PC-3 (cell line): ENCODE data around the gene VSTM2B. TPM values are rescaled to one million over a fixed set of nuclear protein-coding genes. Genes with fewer than 3 reads are reported as not detected.

Experiments used
- ATAC-seq: fragments of 200-7000 bp; cut with Tn5 transposase; 2 replicates; pipeline ENCODE4 v1.9.1; 2020; ENCODE audit warnings: mild to moderate bottlenecking, moderate library complexity
- BruUV-seq: library from RNA; stranded (reverse); fragments of 400-500 nt; replicated peaks from 2 replicates; lab custom pipeline; 2021; lab: Mats Ljungman, UMichigan
- CTCF ChIA-PET: fragments of 300-600 bp; sonication (Branson Sonifier 250); formaldehyde crosslinking; loops from one replicate; lab custom pipeline; 2022; ENCODE audit warnings: antibody characterized with exemption; lab: Charles Lee
- POLR2A ChIA-PET: fragments of 300-600 bp; sonication (Branson Sonifier 250); formaldehyde crosslinking; loops from one replicate; lab custom pipeline; 2022; ENCODE audit warnings: antibody characterized with exemption; ENCODE audit not compliant: unreplicated experiment; lab: Charles Lee
- DNase-seq: peaks from one replicate; pipeline ENCODE4 v3.0.0-alpha.2; 2015
- H2AFZ ChIP-seq: fragments of 300-600 bp; sonication (generic); 2 replicates; pipeline ENCODE4 v1.6.0; 2016; ENCODE audit warnings: antibody characterized with exemption, low read length
- H3F3A ChIP-seq: fragments of 300-600 bp; sonication (generic); one replicate; pipeline ENCODE4 v1.6.0; 2017; ENCODE audit warnings: antibody characterized with exemption, low read length, control low read depth, mild to moderate bottlenecking; ENCODE audit not compliant: unreplicated experiment
- H3K27ac ChIP-seq: fragments of 300-600 bp; sonication (generic); 2 replicates; pipeline ENCODE4 v1.5.1; 2016; ENCODE audit warnings: mild to moderate bottlenecking, low read length
- H3K27me3 ChIP-seq: fragments of 300-600 bp; sonication (generic); 2 replicates; pipeline ENCODE4 v1.6.1; 2016; ENCODE audit warnings: low read length, mixed read lengths
- H3K36me3 ChIP-seq: fragments of 300-600 bp; sonication (generic); 2 replicates; pipeline ENCODE4 v1.6.1; 2016; ENCODE audit warnings: low read depth, mixed run types, low read length, mixed read lengths
- H3K4me1 ChIP-seq: fragments of 300-600 bp; sonication (generic); 2 replicates; pipeline ENCODE4 v1.5.1; 2016; ENCODE audit warnings: low read length; ENCODE audit not compliant: insufficient read depth
- H3K4me2 ChIP-seq: fragments of 300-600 bp; sonication (generic); 2 replicates; pipeline ENCODE4 v1.6.0; 2016; ENCODE audit warnings: low read length
- H3K4me3 ChIP-seq: fragments of 300-600 bp; sonication (generic); 2 replicates; pipeline ENCODE4 v1.5.1; 2016; ENCODE audit warnings: mild to moderate bottlenecking, low read length, mixed read lengths
- H3K79me2 ChIP-seq: fragments of 300-600 bp; sonication (generic); 2 replicates; pipeline ENCODE4 v1.6.1; 2017; ENCODE audit warnings: low read length, mixed read lengths
- H3K9ac ChIP-seq: fragments of 300-600 bp; sonication (generic); 2 replicates; pipeline ENCODE4 v1.6.0; 2016; ENCODE audit warnings: mild to moderate bottlenecking, low read length
- H3K9me2 ChIP-seq: fragments of 300-600 bp; sonication (generic); replicated peaks from 2 replicates; pipeline ENCODE4 v1.6.1; 2016; ENCODE audit warnings: mixed run types, low read length, mixed read lengths
- H3K9me3 ChIP-seq: fragments of 300-600 bp; sonication (generic); 2 replicates; pipeline ENCODE4 v1.6.1; 2016; ENCODE audit warnings: low read length, mixed read lengths
- H4K20me1 ChIP-seq: fragments of 300-600 bp; sonication (generic); 2 replicates; pipeline ENCODE4 v1.6.1; 2016; ENCODE audit warnings: low read length, mixed read lengths
- CTCF ChIP-seq: fragments of 300-600 bp; sonication (generic); conservative IDR thresholded peaks from 2 replicates; pipeline ENCODE4 v1.5.1; 2017; ENCODE audit warnings: antibody characterized with exemption, low read depth, mild to moderate bottlenecking, low read length
- EZH2 ChIP-seq: fragments of 300-600 bp; sonication (generic); IDR thresholded peaks from one replicate; pipeline ENCODE4 v1.6.1; 2017; ENCODE audit warnings: antibody characterized with exemption, mild to moderate bottlenecking, low read length; ENCODE audit not compliant: unreplicated experiment
- EZH2phosphoT487 ChIP-seq: fragments of 300-600 bp; sonication (generic); IDR thresholded peaks from 2 replicates; pipeline ENCODE4 v1.6.1; 2018; ENCODE audit warnings: mild to moderate bottlenecking, antibody characterized with exemption, low read length, borderline replicate concordance
- intact Hi-C: fragments of 100-400 bp; cut with micrococcal nuclease; formaldehyde crosslinking; loops from 2 replicates; pipeline ENCODE4 v1.9.0; 2023
- total RNA-seq: library from RNA; depleted of rRNA; stranded (reverse); fragments of >200 nt; gene quantifications from 2 replicates; pipeline ENCODE4 v1.2.3, GENCODE V29; 2014

VSTM2B gene
- total RNA-seq, 1 experiment from 2014 or later, result not detected

GRCh38 chr19:29503785-29504184 lies 22.0 kb upstream of the VSTM2B start:
- H3K79me2 ChIP-seq, result no peaks in the 10 kb centered on the region
- no peak overlapping the region for H3K4me2 ChIP-seq
- DNase-seq (no peak), ATAC-seq (no peak)
- intact Hi-C loops, result no loop called here
- ChIA-PET CTCF (no interaction called here), POLR2A (interaction anchor here (0.6 kb wide), 1 partner anchor 98 kb away, joined by 3 read pairs; no protein-coding TSS in a partner anchor)
- H3F3A ChIP-seq, result no peaks in the 10 kb centered on the region
- H3K9me3 ChIP-seq, result no peaks in the 10 kb centered on the region
- no peaks in the 10 kb centered on the region for H3K4me1 ChIP-seq
- no peaks in the 10 kb centered on the region for H3K36me3 ChIP-seq
- no peaks in the 10 kb centered on the region for H3K9me2 ChIP-seq
- H4K20me1 ChIP-seq, result no peaks in the 10 kb centered on the region
- TF ChIP-seq EZH2, result no peak
- no peak for TF ChIP-seq CTCF
- TF ChIP-seq EZH2phosphoT487, result no peak
- H3K27ac ChIP-seq, result no peak overlapping the region
- no TSS peak for BruUV-seq
- H3K9ac ChIP-seq, result no peak overlapping the region
- no peak overlapping the region for H2AFZ ChIP-seq
- peaks cover 22% of the 10 kb centered on the region for H3K27me3 ChIP-seq
- H3K4me3 ChIP-seq, result no peak overlapping the region

- Histone ChIP-seq H3K4me3 (no peak overlapping the region), H3K9me3 (no peaks in the 10 kb centered on the region), H3K4me2 (no peak overlapping the region), H3K27me3 (peaks cover 15% of the 10 kb centered on the region; the same call in 1 of the 2 replicates), H3K36me3 (no peaks in the 10 kb centered on the region), H3K27ac (no peak overlapping the region), H3F3A (no peaks in the 10 kb centered on the region), H2AFZ (no peak overlapping the region), H3K4me1 (no peaks in the 10 kb centered on the region), H4K20me1 (no peaks in the 10 kb centered on the region), H3K9me2 (no peaks in the 10 kb centered on the region), H3K79me2 (no peaks in the 10 kb centered on the region), H3K9ac (no peak overlapping the region)
- CTCF ChIA-PET, result no interaction called here
- BruUV-seq, result no TSS peak
- DNase-seq (no peak), ATAC-seq (no peak)
- intact Hi-C loops, result no loop called here
- POLR2A ChIA-PET, result no interaction called here
- TF ChIP-seq EZH2phosphoT487, result no peak
- TF ChIP-seq CTCF, result no peak
- TF ChIP-seq EZH2, result no peak
Observed at GRCh38 chr19:29504454-29504853, 21.3 kb upstream of the VSTM2B start.

DNA sequence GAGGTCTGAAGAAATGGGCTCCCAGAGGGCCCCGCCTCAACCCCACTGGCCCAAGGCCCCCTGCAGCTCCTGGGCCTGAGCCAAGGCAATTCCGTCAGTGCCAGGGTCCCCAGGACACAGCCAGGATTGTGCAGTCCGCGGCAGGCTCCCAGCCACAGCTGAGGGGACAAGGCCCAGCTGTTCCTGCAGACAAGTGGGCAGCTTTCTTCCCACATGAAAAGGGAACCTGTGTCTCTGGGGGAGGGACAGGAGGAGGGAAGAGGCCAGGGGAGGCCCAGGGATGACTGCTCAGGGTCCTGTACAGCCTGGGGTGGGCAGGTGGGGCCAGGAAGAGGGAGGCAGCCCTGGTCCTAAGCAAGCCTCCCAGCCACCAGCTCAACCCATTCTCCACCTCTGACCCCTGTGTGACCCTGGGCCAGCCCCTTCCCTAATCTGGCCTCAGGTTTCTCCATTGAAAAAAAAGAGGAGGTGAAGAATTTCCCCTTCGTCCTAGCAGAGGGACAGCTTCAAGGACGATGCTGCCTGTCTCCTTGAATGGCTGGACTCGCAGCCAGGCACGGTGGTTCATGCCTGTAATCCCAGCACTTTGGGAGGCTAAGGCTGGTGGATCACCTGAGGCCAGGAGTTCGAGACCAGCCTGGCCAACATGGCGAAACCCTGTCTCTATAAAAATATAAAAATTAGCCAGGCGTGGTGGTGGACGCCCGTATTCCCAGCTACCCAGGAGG lies 20.5 kb upstream of the VSTM2B start:
- TF ChIP-seq CTCF (no peak), EZH2phosphoT487 (no peak), EZH2 (no peak)
- no TSS peak for BruUV-seq
- H3K27me3 ChIP-seq, result 0 out of 2 replicates have a peak, but pooled peaks cover 13% of the 10 kb centered on the region

More for the DNA sequence above, 20.5 kb upstream of the VSTM2B start:
- Histone ChIP-seq H3K79me2 (no peaks in the 10 kb centered on the region), H3K27ac (no peak overlapping the region), H3K36me3 (no peaks in the 10 kb centered on the region), H3F3A (no peaks in the 10 kb centered on the region), H4K20me1 (no peaks in the 10 kb centered on the region), H3K9ac (no peak overlapping the region), H3K9me2 (no peaks in the 10 kb centered on the region), H3K4me1 (no peaks in the 10 kb centered on the region), H3K4me3 (no peak overlapping the region), H2AFZ (no peak overlapping the region), H3K4me2 (no peak overlapping the region), H3K9me3 (no peaks in the 10 kb centered on the region)
- DNase-seq, result no peak
- CTCF ChIA-PET, result no interaction called here
- POLR2A ChIA-PET, result no interaction called here
- ATAC-seq, result no peak
- intact Hi-C loops, result no loop called here
